IgD-negative memory B cell (primary cell): ENCODE data around the gene PRDM5. TPM values are rescaled to one million over a fixed set of nuclear protein-coding genes. Genes with fewer than 3 reads are reported as not detected.

Source experiments
- H3K27ac Mint-ChIP-seq, 3 donors: one replicate each; pipeline ENCODE4 v1.8.0; 2020 to 2022; ENCODE audit warnings: mild to moderate bottlenecking in 3 of 3, mixed read lengths in 3 of 3, moderate library complexity in 1 of 3
- H3K27me3 Mint-ChIP-seq: one replicate; pipeline ENCODE4 v1.8.0; 2021; ENCODE audit warnings: mixed read lengths
- H3K36me3 Mint-ChIP-seq: one replicate; pipeline ENCODE4 v1.8.0; 2020; ENCODE audit warnings: mild to moderate bottlenecking, mixed read lengths
- H3K4me1 Mint-ChIP-seq, 3 donors: one replicate each; pipeline ENCODE4 v1.8.0; 2020 to 2022; ENCODE audit warnings: mixed read lengths in 3 of 3, mild to moderate bottlenecking in 1 of 3
- H3K4me3 Mint-ChIP-seq, 4 donors: one replicate each; pipeline ENCODE4 v1.8.0; 2020 to 2022; ENCODE audit warnings: mild to moderate bottlenecking in 4 of 4, mixed read lengths in 4 of 4, moderate library complexity in 3 of 4
- H3K9me3 Mint-ChIP-seq, 3 donors: one replicate each; pipeline ENCODE4 v1.8.0; 2020 to 2021; ENCODE audit warnings: mixed read lengths in 3 of 3, mild to moderate bottlenecking in 1 of 3
- polyA plus RNA-seq: library from polyadenylated mRNA; unstranded; fragments of 300-500 nt; fragmentation: Illumina TruSeq; gene quantifications from one replicate; pipeline ENCODE4 v1.2.3, GENCODE V29; 2021

Gene PRDM5
- polyA plus RNA-seq, 1 donor from 2014 or later: not detected

GRCh38 chr4:120881846-120882245 lies 40.7 kb downstream of the PRDM5 start:
- Mint-ChIP-seq H3K4me3 (no peak overlapping the region), H3K36me3 (no peaks in the 10 kb centered on the region), H3K27me3 (no peaks in the 10 kb centered on the region), H3K4me1 (no peaks in the 10 kb centered on the region), H3K9me3 (peaks cover 0 to 16% (median 3%) of the 10 kb centered on the region in 3 donors), H3K27ac (no peak overlapping the region)

DNA sequence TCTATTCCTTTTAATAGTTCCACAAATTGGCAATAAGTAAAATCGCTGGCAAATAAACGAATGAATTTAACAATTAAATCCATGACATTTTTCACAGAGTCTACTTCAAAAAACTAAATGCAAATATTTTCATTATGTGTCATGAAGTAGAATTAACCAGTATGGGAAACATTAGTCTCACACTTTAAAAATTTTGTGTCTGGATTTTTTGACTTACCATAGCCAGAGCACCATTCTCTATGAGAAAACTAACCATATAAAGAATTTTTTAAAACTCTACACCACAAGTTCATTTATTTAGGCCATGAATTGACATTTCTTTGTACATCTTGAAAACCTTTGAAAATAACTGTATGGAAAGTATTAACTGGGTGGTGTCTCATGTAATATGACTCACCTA lies 41.2 kb downstream of the PRDM5 start:
- no peaks in the 10 kb centered on the region for H3K27me3 Mint-ChIP-seq
- H3K4me3 Mint-ChIP-seq: no peak overlapping the region
- H3K27ac Mint-ChIP-seq: no peak overlapping the region
- H3K36me3 Mint-ChIP-seq: no peaks in the 10 kb centered on the region
- H3K9me3 Mint-ChIP-seq: peaks cover 0 to 15% (median 3%) of the 10 kb centered on the region in 3 donors
- H3K4me1 Mint-ChIP-seq: no peaks in the 10 kb centered on the region

DNA sequence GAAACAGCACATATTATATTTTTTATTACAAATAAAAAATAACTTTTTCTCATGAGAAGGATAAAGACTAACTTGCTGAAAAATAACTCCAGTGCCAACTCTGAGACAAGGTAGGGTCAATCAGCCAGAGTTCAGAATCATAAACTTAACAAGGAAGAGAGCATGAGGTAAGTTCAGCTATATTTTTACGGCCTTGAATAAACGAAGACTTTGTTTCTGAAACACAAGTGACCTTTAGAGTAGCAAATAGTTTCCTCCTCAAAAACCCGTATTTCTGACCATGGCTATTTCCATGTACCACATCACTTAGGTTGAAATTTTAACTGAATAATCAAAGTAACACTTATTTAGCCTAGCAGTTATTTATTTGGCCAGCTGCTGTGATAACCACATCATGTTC lies 45.5 kb downstream of the PRDM5 start:
- Mint-ChIP-seq H3K4me3 (no peak overlapping the region), H3K27ac (no peak overlapping the region), H3K27me3 (no peaks in the 10 kb centered on the region), H3K9me3 (peaks cover 0 to 8% (median 2%) of the 10 kb centered on the region in 3 donors), H3K36me3 (no peaks in the 10 kb centered on the region), H3K4me1 (no peaks in the 10 kb centered on the region)

GRCh38 chr4:120874792-120875774 lies 47.4 kb downstream of the PRDM5 start:
- Mint-ChIP-seq H3K27ac (no peak overlapping the region), H3K36me3 (no peaks in the 10 kb centered on the region), H3K4me1 (no peaks in the 10 kb centered on the region)

DNA sequence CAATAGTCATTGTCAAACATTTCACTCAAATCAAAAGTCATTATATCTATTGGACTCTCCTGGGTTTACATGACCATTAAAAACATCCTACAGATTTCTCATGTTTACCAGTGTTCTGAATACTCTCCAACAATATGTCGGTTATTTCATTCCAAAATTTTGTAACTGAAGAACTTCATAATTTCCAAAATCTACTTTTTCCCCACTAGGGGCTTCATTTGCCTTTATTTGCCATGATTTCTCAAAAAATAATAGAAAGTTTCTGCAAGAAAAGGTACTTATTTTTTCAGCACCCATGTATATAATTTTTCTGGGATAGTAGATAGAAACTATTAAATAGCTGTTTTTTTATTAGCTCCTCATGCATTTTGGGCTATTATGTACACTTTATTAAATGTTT lies 49.0 kb downstream of the PRDM5 start:
- Mint-ChIP-seq H3K9me3 (peaks cover 0 to 2% (median 0%) of the 10 kb centered on the region in 3 donors), H3K27ac (no peak overlapping the region), H3K27me3 (no peaks in the 10 kb centered on the region), H3K4me3 (no peak overlapping the region), H3K36me3 (no peaks in the 10 kb centered on the region), H3K4me1 (no peaks in the 10 kb centered on the region)

More at GRCh38 chr4:120874792-120875774, 47.4 kb downstream of the PRDM5 start:
- no peak overlapping the region for H3K4me3 Mint-ChIP-seq
- no peaks in the 10 kb centered on the region for H3K27me3 Mint-ChIP-seq
- H3K9me3 Mint-ChIP-seq: peaks cover 0 to 8% (median 2%) of the 10 kb centered on the region in 3 donors

DNA sequence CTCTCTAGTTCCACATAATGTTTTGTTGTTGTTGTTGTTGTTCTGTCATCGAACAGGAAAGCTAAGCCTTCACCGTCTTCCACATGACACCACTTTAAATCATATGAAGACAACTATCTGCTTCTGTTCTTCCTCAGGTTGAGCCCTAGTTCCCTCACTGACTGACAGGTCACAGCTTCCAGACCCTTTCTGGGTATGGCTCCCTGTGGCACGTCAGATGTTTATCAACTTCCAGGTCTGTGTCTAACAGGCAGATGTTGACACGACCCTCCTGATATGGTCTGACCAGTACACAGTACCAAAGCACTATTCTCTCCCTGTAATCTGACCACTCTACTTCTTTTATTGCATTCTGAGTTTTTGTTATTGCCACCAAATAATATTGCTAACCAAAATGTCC lies 51.4 kb downstream of the PRDM5 start:
- no peaks in the 10 kb centered on the region for H3K27me3 Mint-ChIP-seq
- H3K36me3 Mint-ChIP-seq: no peaks in the 10 kb centered on the region
- no peaks in the 10 kb centered on the region for H3K4me1 Mint-ChIP-seq
- no peaks in the 10 kb centered on the region for H3K9me3 Mint-ChIP-seq
- no peak overlapping the region for H3K27ac Mint-ChIP-seq
- H3K4me3 Mint-ChIP-seq: no peak overlapping the region

- Mint-ChIP-seq H3K36me3 (no peaks in the 10 kb centered on the region), H3K4me3 (no peak overlapping the region), H3K9me3 (no peaks in the 10 kb centered on the region), H3K27ac (no peak overlapping the region), H3K27me3 (no peaks in the 10 kb centered on the region), H3K4me1 (no peaks in the 10 kb centered on the region)
These were observed 52.2 kb downstream of the PRDM5 start for GRCh38 chr4:120870279-120870673.

GRCh38 chr4:120869613-120870278 lies 52.8 kb downstream of the PRDM5 start:
- no peaks in the 10 kb centered on the region for H3K27me3 Mint-ChIP-seq
- no peaks in the 10 kb centered on the region for H3K36me3 Mint-ChIP-seq
- no peak overlapping the region for H3K4me3 Mint-ChIP-seq
- H3K9me3 Mint-ChIP-seq: no peaks in the 10 kb centered on the region
- no peaks in the 10 kb centered on the region for H3K4me1 Mint-ChIP-seq
- no peak overlapping the region for H3K27ac Mint-ChIP-seq

- Mint-ChIP-seq H3K36me3 (no peaks in the 10 kb centered on the region), H3K4me3 (no peak overlapping the region), H3K27ac (no peak overlapping the region), H3K9me3 (no peaks in the 10 kb centered on the region), H3K4me1 (peaks cover 0 to 1% (median 0%) of the 10 kb centered on the region in 3 donors), H3K27me3 (peaks cover 1% of the 10 kb centered on the region)
These were observed 55.0 kb downstream of the PRDM5 start for GRCh38 chr4:120867506-120867905.

DNA sequence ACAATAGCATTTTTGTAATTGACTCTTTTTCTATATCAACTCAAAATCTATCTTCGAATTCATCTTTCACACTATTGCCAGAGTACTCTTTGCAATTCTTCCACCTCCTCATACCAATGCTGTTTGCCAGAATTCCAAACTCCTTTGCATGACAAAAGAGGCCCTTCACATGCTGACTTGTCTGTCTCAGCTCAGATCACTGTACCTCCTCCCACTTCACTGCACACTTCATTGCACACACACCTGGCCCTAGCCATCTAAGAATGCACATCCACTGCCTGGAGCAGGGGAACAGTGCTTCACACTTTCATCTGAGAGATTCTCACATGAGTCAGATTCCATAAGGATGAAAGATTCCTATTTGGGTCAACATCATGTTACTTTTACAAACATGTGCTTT lies 56.5 kb downstream of the PRDM5 start:
- Mint-ChIP-seq H3K36me3 (no peaks in the 10 kb centered on the region), H3K4me3 (no peak overlapping the region), H3K9me3 (peaks cover 0 to 1% (median 0%) of the 10 kb centered on the region in 3 donors), H3K27ac (no peak overlapping the region), H3K4me1 (peaks cover 0 to 1% (median 0%) of the 10 kb centered on the region in 3 donors), H3K27me3 (peaks cover 1% of the 10 kb centered on the region)

GRCh38 chr4:120864969-120865368 lies 57.6 kb downstream of the PRDM5 start:
- no peak overlapping the region for H3K4me3 Mint-ChIP-seq
- H3K36me3 Mint-ChIP-seq: no peaks in the 10 kb centered on the region
- H3K27ac Mint-ChIP-seq: no peak overlapping the region
- H3K4me1 Mint-ChIP-seq: peaks cover 0 to 1% (median 0%) of the 10 kb centered on the region in 3 donors
- H3K9me3 Mint-ChIP-seq: peaks cover 0 to 1% (median 0%) of the 10 kb centered on the region in 3 donors
- H3K27me3 Mint-ChIP-seq: peaks cover 1% of the 10 kb centered on the region

DNA sequence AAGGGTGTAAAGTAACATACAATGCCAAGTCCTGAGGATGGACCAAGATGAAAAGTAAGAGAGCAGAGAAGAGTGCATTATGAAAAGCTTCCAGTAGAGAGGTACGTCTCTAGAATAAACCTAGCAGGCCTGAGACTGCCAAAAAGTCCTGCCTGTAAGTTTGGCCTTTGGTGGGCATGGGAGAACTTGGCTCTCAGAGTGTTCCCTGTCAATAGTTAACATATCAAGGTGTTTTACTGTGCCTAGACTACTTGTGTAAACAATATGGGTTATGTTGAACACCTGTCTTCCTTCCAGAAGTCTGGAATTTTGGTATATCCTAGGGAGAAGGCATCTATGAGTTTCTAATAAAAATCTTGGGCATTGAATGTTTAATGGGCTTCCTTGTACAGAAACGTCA lies 60.1 kb downstream of the PRDM5 start:
- H3K4me1 Mint-ChIP-seq: peaks cover 0 to 1% (median 0%) of the 10 kb centered on the region in 3 donors
- H3K4me3 Mint-ChIP-seq: no peak overlapping the region
- peaks cover 0 to 1% (median 0%) of the 10 kb centered on the region in 3 donors for H3K9me3 Mint-ChIP-seq
- no peak overlapping the region for H3K27ac Mint-ChIP-seq
- peaks cover 2% of the 10 kb centered on the region for H3K27me3 Mint-ChIP-seq
- no peaks in the 10 kb centered on the region for H3K36me3 Mint-ChIP-seq

GRCh38 chr4:120861852-120862251 lies 60.7 kb downstream of the PRDM5 start:
- no peak overlapping the region for H3K27ac Mint-ChIP-seq
- H3K36me3 Mint-ChIP-seq: no peaks in the 10 kb centered on the region
- peaks cover 2% of the 10 kb centered on the region for H3K27me3 Mint-ChIP-seq
- H3K4me3 Mint-ChIP-seq: no peak overlapping the region
- H3K4me1 Mint-ChIP-seq: peaks cover 0 to 1% (median 0%) of the 10 kb centered on the region in 3 donors
- H3K9me3 Mint-ChIP-seq: peaks cover 0 to 1% (median 0%) of the 10 kb centered on the region in 3 donors

GRCh38 chr4:120858776-120859175 lies 63.8 kb downstream of the PRDM5 start:
- Mint-ChIP-seq H3K4me3 (no peak overlapping the region), H3K4me1 (peaks cover 0 to 6% (median 0%) of the 10 kb centered on the region in 3 donors), H3K36me3 (no peaks in the 10 kb centered on the region), H3K27ac (no peak overlapping the region), H3K9me3 (peaks cover 0 to 1% (median 0%) of the 10 kb centered on the region in 3 donors), H3K27me3 (peaks cover 2% of the 10 kb centered on the region)

GRCh38 chr4:120857312-120857711 lies 65.2 kb downstream of the PRDM5 start:
- H3K4me3 Mint-ChIP-seq: no peak overlapping the region
- H3K27me3 Mint-ChIP-seq: peaks cover 1% of the 10 kb centered on the region
- H3K4me1 Mint-ChIP-seq: peaks cover 0 to 4% (median 0%) of the 10 kb centered on the region in 3 donors
- H3K27ac Mint-ChIP-seq: no peak overlapping the region
- no peaks in the 10 kb centered on the region for H3K36me3 Mint-ChIP-seq
- H3K9me3 Mint-ChIP-seq: peaks cover 0 to 1% (median 0%) of the 10 kb centered on the region in 3 donors
